Endometrial microvascular endothelial cells (primary cell): ENCODE results near the gene HABP2. TPM values are rescaled to one million over a fixed set of nuclear protein-coding genes. Genes with fewer than 3 reads are reported as not detected.

Source experiments
- in situ Hi-C: cut with HindIII; loops from 2 replicates; pipeline ENCODE4 v1.10.0; 2017; ENCODE audit warnings: low sequenced_read_pairs, low pct_unique_long_range_greater_than_20kb; ENCODE audit errors: inconsistent ontology term
- total RNA-seq: library from RNA; depleted of rRNA; stranded (reverse); fragments of >200 nt; gene quantifications from one replicate; pipeline ENCODE4 v1.2.3, GENCODE V29; 2015; ENCODE audit errors: inconsistent ontology term

The HABP2 gene
- total RNA-seq, 1 donor from 2014 or later, result not detected

GRCh38 chr10:113583571-113583970, 30.7 kb downstream of the HABP2 start:
- in situ Hi-C loops, result no loop called here

- in situ Hi-C loops, result no loop called here
These were observed 33.1 kb downstream of the HABP2 start for GRCh38 chr10:113585949-113586348.

- in situ Hi-C loops, result no loop called here
These were observed 36.4 kb downstream of the HABP2 start for GRCh38 chr10:113589201-113589770.

GRCh38 chr10:113590581-113590980, 37.7 kb downstream of the HABP2 start:
- in situ Hi-C loops, result no loop called here

GRCh38 chr10:113592380-113592779, 39.5 kb downstream of the HABP2 start:
- in situ Hi-C loops, result no loop called here

- in situ Hi-C loops, result no loop called here
These were observed 41.8 kb downstream of the HABP2 start for GRCh38 chr10:113594652-113595051.

- in situ Hi-C loops, result no loop called here
These were observed 47.7 kb downstream of the HABP2 start for GRCh38 chr10:113600569-113600968.

- in situ Hi-C loops, result no loop called here
These were observed 50.4 kb downstream of the HABP2 start for GRCh38 chr10:113603057-113603777.

GRCh38 chr10:113604572-113604971, 51.7 kb downstream of the HABP2 start:
- in situ Hi-C loops, result no loop called here

GRCh38 chr10:113605268-113605978, 52.6 kb downstream of the HABP2 start:
- in situ Hi-C loops, result no loop called here

GRCh38 chr10:113609704-113610108, 56.9 kb downstream of the HABP2 start:
- in situ Hi-C loops, result no loop called here

- in situ Hi-C loops, result no loop called here
These were observed 58.1 kb downstream of the HABP2 start for GRCh38 chr10:113610631-113611601.

GRCh38 chr10:113612154-113612553, 59.3 kb downstream of the HABP2 start:
- in situ Hi-C loops, result no loop called here

GRCh38 chr10:113613427-113613826, 60.6 kb downstream of the HABP2 start:
- in situ Hi-C loops, result no loop called here

- in situ Hi-C loops, result no loop called here
These were observed 61.3 kb downstream of the HABP2 start for GRCh38 chr10:113613977-113614690.

GRCh38 chr10:113616244-113617074, 63.6 kb downstream of the HABP2 start:
- in situ Hi-C loops, result no loop called here

GRCh38 chr10:113617086-113617485, 64.2 kb downstream of the HABP2 start:
- in situ Hi-C loops, result no loop called here

GRCh38 chr10:113618338-113618737, 65.5 kb downstream of the HABP2 start:
- in situ Hi-C loops, result no loop called here
